ENCODE measurements around the gene FEM1B. TPM values are rescaled to one million over a fixed set of nuclear protein-coding genes. Genes with fewer than 3 reads are reported as not detected.
"Not testable (repeated sequence)": the region's sequence is repeated elsewhere in the genome, so short reads cannot be mapped to it uniquely, and the experiment has no call there.

Gene FEM1B
- polyA plus RNA-seq (2013, experiment 1 of 2; ENCODE audit: insufficient read length): 66.9 TPM
- 61.9 TPM for polyA plus RNA-seq (2013, experiment 2 of 2; ENCODE audit: insufficient read length)

DNA sequence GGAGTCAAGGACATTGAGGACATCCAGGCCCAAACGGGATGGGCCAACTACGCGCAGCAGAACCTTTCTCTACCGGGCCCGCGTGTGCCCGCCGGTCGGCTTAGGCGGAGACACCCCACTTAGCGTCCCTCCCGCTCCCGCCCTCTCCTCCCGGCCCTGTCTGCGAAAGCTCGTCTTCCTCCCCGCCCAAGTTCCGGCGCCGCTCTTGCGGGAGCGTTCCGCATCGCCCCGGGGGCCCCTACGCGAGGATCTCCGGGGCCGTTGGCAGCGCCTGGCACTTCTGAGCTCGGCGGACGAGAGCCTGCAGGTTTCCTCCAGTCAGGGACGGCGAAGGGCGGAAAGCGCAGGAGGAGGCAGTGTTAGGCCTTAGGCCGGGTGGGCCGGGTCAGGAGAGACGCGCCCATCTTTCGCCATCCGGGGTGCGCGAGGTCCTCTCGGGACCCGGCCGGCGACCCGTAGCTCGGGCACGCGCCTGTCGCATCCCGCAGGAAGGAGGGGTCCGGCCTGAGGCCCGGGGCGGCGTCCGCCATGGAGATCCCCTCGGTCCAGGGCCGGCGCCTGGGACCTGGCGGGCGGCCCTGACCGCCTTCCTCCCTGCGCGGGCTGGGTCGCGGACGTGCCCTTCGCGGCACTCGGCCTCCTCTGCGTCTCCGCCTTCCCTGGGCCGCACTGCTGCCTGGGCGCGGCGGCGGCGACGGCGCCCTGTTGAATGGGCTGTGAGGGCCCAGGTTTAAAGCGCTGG, at the start of gene FEM1B:
Gene FEM1B, plus strand, starts transcription at position 143 of the 742 bp plus-strand sequence. CDS start 673 bp downstream, outside the sequence.
- peak; percentile 92 for DNase-seq

DNA sequence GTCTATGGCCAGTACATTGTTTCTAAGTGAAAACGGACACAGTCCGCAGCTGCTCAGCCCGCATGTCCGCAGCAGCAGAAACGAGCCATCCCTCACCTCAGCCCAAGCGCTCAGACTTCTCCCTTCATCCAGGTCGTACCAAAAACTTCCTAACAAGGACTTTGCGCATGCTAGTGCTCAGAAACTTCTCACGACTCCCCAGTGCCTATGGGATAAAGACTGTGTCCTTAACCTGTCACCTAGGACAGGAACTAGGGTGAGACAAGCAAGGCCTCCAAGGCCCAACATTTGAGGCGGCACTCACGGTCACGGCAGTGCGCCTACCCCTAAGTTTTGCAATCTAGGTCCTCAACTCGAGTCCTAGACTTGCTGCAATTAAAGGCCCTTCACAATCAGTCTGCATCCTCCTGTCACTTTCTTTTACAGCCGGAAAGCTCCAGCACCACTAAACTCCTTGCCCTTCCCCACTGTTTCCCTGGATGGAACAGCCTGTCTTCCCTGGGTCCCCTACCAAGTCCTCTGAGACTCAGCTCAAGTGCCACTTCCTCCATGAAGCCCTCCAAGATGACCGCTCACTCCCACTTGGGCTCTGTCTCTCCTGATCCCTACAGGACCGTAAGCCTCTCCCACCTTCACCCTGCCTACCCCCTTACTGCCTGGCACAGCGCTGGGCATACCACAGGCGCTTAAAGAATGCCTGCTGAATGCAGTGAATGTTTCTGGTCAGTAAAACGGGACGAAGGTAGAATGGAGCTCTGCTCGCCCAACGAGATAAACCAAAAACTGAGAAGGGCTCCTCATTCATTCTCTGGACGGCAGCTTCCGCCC, 49.2 kb upstream of the FEM1B start:
- DNase-seq: peak; percentile 23

DNA sequence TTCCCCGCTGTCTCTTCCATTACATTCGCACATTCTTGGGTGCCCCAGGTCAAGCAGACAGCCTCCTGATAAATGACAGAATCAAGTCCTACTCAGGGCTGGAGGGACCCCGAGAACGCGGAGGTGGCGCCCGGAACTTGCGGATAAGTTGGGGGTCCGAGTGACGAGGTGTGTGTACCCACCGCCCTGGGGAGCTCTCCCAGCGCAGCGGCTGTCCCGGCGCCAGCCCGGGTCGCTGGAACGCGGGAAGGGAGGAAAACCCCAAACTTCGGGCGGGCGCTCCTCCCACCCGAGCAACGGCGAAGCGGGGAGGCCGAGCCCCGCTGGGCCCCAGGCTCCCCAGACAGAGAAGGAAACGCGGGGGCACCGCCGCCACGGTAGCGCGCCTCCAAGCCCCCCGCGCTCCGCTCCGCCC, 48.6 kb upstream of the FEM1B start:
- no peak for DNase-seq

DNA sequence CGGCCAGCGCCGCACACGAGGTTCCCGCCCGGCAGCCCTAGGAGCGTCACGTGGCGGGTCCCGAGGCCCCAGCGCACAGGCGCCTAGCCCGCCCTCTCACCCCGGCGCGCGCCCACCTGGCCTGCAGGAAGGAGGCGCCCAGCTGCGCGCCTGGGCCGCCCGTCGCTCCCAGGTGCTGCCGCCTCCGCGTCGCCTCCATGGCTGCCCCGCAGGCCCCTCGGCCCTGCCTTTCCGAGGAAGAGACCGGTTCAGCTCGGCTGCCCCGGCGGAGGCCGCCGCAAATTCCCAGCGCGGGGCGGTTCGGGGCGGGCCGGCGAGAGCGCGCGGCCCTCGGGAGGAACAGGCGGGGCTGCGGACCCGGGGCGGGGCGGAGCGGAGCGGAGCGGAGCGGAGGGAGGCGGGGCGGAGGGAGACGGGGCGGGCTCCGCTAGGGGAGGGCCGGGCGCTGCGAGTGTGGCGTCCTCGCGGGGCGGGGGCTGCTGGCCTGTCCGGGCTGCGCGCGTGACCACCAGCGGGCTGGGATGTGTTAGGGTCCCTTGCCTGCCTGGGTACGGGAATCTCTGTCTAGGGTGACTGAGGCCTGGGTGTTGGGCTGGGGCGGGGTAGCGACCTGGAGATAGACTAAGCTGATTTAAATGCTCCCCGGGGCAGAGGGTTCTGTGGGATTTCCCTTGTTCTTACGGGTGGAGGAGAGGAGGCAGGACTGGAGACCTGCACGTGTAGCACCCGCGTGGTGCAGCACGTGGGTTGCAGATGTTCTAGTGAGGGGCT, 48.0 kb upstream of the FEM1B start, which contains the start of gene CLN6:
Gene CLN6, minus strand, starts transcription at position 343 of the 771 bp plus-strand sequence. Its CDS starts 144 bp downstream, at position 199.
- DNase-seq: peak; percentile 82

DNA sequence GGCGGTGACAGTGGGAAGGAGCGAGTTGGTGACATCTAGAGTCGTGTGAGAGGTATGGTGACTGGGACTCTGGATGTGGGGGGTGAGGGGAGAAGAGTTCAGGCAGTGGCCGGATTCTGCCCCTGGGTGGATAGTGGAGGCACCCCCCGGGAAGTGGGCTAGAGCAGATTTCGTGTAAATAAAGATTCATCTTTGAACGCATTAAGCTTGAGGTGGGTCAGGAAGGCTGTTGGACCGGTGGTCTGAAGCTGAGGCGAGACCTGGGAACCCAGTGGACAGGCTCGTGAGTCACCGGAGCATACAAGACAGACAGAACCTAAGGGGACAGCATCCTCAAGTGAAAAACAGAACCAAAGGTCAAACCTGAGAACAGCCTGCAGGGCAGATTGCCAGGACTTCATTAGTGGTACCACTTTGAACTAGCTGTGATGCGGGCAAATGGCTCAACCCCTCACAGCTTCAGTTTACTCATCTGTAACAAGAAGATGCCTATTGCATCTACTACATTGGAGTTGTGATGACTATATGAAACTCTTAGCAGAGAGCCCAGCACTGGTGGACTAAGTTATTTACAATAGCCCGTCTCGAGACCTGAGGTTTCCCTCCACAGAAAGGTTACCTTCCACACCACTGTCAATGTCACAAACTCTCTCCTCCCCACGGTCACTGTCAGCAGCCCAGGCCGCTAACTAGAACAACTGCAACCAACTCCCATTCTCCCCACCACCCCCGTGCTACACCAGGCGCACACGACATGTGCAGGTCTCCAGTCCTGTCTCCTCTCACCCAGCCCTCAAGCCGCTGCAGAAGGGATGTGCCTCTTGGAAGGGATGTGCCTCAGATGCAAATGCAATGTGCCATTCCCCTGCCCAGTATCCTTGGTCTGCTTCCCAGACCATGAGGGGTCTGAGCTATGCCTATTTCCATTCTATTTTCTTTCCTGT, 47.1 kb upstream of the FEM1B start:
- no peak for DNase-seq

DNA sequence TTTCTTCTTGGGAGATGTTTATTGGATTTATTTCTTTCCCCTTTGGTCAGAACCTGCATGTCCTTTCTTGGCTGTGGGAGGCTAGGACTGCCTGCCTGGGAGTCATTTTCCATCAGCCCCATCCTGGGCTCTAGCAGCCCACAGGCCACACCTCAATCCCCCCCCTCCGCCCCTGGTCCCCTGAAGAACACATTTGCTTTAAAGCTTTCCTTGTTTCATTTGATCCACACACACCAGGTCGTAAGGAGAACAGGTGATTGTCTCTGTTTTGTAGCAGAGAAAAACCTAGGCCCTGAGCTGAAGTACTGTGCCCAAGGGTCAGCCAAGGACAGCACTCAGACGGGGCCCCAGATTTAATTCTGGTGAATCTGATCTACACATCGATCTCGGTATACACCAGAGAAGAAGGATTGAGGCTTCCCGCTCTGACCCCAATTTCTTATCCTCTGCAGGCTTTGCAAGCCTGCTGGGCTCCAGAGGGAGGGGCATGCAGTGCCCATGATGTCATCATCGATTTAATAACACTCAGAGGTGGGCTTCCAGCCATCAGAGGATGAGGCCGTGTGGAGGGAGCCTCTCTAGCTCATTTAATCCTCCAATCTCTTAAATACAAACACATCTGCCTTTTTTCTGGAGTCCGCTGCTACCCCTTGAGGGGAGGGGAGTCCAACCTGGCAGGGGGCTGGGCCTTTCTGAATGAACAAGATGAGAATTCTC, 46.3 kb upstream of the FEM1B start:
- no peak for DNase-seq

DNA sequence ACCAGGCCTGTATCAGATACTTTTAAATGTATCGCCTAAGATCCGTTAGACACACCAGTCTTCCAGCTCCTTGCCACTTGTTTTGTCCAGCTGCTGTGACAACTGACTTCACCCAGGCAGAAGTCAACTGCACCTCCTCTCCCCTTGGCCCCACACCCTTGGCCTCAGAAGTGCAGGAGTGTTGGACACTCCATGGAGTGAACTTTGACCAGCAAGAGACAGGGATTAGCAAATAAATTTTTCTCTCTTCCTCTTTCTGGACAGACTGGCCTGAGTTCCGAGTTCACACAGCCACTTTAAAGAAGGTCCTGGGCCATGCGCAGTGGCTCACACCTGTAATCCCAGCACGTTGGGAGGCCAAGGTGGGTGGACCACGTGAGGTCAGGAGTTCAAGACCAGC, 45.1 kb upstream of the FEM1B start:
- no peak for DNase-seq

DNA sequence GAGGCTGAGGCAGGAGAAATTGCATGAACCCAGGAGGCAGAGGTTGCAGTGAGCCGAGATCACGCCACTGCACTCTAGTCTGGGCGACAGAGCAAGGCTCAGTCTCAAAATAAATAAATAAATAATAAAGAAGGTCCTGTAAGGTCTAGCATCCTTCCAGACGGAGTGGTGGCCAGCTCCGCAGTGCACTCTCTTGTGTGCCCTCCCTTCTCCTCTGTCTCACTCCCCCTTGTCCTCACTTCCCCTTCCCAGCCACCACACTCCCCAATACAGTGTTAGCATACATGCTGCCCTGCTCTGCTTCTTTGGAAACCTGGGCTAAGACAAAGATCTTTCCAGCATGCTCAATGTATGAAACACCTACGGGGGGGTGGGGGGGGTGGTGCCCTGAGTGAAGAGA, 44.6 kb upstream of the FEM1B start:
- DNase-seq: no peak

DNA sequence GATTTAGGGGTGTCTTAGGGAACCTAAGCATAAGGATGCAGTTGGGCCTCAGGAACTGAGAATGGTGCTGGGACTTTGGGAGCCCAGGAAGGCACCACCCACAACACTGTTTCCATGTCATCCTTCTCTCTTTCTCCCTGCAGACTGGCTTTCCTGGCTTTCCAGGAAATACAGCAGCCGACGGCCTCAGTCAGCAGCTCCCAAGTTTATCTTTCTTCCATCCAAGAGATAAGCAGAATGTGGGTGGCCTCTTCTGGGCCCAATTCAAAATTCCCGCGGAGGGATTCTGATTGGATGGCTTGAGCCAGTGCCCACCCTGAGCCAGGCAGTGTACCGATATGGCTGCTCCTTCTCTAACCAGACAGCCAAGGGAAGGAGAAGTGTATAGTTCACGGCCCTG, 43.5 kb upstream of the FEM1B start:
- no peak for DNase-seq

DNA sequence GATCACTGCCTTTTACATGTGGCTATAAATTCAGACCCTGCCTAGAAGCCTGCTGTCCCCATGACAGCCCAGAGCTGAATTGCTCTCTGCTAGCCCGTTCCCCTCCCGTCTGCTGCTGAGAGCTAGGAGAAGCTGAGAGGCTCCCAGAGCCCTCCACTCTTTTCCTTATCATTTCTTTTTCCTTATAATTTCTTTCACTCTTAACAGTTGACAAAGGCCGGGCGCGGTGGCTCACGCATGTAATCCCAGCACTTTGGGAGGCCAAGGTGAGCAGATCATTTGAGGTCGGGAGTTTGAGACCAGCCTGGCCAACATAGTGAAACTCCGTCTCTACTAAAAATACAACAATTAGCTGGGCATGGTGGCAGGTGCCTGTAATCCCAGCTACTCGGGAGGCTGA, 43.0 kb upstream of the FEM1B start:
- DNase-seq: not testable (repeated sequence)

DNA sequence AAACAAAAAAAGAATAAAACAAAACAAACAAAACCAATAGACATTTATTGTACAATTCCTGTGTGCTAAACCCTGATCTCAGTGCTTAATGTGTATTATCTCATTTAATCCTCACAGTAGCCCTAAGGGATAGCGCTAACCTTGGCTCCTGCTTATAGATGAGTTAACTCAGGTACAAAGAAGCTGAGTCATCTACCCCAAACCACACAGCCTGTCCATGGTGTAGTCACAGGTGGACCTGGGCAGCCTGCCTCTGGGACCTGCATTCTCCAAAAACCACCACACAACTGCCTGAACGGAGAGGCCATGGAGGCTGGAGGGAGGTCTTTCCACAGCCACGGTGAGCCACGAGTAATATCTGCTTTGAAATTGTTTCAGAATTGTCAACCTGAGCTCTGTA, 42.5 kb upstream of the FEM1B start:
- no peak for DNase-seq

DNA sequence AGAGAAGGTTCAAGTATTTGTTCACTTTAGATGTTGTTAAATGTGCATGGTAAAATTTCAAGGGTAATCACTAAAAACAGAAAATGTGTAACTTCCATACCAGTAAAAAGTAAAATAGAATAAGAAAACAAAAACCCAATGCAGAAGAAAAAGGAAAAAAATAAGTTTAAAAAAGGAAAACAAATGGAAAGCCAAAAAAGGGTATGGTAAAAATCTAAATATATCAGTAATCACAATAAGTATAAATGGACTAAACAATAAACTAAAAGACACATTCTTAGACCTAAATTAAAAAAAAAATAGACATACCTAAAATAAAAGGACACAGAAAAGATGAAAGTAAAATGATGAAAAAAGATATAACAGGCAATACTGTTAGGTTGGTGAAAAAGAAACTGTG, 38.5 kb upstream of the FEM1B start:
- DNase-seq: no peak

DNA sequence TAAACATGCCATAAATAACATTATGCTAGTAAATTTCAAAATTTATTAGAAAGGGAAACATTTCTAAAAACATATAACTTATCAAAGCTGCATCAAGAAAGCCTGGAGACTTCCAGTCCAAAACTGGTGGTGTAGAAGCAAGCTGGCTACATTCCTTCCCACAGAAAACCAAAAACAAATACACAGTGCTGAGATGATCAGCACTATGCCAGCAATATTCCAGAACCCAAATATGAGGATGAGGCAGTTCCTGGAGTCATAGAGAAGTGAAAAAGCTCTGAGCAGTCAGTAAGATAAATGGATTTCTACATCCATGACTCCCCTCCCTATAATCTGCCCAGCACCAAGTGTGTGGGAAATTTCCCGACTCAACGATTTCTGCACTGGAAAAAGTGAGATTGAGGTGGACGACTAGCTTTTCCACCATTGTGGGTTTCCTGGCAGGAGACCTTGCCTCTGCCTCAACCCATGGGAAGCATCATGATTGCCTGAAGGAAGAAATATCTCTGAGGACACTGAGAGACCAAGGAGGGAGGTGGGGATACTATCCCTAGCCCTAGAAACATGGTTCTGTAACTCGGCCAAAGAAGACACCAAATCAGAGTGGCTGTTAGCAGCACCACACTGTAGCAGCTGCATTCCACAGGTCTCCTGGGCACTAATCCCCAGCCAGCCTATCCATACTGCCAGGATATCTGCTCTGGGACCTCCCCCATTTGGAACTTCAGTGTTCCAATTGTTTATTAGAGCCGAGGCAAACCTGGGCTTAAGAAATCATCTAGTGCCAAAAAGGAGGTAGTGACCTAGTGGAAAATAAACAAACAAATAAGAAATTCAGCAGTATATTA, 36.2 kb upstream of the FEM1B start:
- DNase-seq: peak; percentile 11

DNA sequence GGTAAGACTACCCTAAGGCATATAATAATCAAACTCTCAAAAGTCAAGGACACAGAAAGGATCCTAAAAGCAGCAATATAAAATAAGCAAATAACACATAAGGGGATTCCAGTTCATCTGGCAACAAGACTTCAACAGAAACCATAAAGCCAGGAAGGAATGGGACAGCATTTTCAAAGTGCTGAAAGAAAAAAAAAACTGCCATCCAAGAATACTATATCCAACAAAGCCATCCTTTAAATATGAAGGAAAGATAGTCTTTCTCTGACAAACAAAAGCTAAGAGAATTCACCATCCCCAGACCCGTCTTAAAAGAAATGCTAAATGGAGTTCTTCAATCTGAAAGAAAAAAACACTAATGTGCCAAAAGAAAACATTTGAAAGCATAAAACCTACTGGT, 33.3 kb upstream of the FEM1B start:
- DNase-seq: no peak

DNA sequence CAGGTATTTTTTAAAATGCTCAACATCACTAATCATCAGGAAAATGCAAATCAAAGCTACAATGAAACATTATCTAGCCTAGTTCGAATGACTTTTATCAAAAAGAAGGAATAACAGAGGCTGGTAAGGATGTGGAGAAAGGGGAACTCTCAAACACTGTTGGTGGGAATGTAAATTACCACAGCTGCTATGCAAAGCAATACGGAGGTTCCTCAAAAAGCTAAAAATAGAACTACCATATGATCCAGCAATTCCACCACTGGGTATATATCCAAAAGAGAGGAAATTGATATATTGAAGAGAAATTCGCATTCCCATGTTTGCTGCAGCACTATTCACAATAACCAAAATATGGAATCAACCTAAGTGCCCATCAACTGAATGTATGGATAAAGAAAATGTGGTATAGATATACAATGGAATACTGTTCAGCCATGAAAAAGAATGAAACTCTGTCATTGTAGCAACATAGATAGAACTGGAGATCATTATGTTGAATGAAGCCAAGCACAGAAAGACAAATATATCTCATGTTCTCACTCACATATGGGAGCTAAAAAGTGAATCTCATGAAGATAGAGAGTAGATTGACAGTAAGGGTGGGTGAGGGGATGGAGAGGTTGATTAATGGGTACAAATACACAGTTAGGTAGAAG, 28.4 kb upstream of the FEM1B start:
- DNase-seq: no peak

DNA sequence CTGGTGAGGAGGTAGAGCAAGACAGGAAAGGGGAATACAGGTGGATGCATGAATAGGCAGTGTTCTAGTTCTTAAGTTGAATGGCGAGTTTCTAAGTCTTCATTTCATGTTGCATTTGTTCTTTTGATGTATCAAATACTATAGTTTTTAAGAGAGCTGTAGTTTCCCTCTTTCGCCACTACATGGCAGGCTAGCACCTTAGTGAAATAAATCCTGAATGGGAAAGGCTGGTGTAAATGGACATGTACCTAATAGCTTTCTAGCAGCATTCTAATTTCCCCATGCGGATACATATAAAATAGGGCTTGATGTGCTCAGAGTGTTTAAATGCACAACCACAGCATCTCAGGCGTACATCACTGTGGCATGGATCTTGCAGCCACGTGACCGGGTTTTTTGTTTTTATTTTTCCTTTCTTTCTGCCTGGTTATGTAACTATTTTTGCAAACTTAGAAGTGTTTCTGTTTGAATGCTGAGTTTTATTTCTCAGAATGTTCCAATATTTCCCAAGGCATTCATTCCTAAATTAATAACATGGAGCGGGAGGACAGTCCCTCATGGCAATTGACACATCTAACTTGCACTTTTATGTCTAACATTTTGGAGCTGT, 24.5 kb upstream of the FEM1B start:
- peak; percentile 82 for DNase-seq

DNA sequence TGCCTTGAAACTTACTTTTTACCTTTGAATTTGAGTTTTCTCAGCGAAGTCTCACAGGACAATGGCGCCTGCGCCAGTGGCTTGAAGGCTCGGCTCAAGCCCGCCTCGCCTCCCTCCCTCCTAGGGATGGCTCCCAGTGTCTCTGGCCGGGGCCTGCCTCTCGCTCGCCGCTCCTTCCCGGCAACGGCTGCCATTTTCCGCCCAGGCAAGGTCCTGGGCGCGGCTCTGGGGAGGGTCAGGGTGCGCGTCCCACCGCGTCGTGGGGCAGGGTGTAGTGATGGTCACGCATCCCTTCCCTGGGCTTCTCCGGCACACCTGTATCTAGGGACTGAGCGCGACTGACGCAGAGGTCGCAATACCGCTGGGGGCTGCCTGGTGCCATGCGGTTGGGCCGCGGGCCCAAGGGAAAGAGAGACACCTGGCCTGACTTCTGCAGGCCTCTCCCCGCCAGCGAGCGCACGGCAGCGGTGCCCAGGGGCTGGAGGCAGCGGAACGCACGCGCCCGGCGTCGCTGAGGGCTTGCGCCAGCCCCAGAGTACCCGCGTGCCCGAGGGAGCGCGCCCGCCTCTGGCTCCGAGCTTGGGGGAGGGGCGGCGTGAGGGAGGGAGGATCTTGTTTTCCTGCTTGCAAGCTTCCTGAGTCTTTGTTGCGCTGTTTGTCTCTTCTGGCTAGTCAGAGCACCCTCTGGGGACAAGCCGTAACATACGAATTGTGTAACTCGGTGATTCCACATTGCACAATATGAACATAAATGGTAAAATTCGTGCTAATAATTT, 20.7 kb upstream of the FEM1B start:
- DNase-seq: peak; percentile 79

DNA sequence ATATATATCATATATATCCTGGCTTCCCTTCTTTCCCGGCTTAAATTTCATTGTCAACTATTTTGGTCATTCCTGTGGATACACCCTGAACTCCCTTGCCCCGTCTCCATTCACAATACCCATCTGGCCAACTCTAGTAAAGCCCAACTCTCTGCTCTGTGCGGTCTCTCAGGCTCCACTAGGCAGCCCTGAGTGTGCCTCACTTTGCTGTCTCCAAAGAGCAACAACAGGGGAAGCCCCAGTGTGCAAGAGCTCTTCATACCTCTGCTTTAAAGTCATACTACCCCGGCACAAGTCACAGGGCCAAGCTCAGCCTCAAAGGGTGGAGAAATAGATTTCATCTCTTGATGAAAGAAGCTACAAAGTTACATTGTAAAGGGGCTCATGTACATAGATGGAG, 18.9 kb upstream of the FEM1B start:
- no peak for DNase-seq
